IMR-90 (cell line): ENCODE data around the gene COPZ1. TPM values are rescaled to one million over a fixed set of nuclear protein-coding genes. Genes with fewer than 3 reads are reported as not detected.

Experiments used
- ATAC-seq: fragments of 200-7000 bp; cut with Tn5 transposase; 2 replicates; pipeline ENCODE4 v1.9.1; 2020; ENCODE audit warnings: low read depth, mild to moderate bottlenecking, moderate library complexity
- BruUV-seq: library from RNA; stranded (reverse); fragments of 400-500 nt; replicated peaks from 2 replicates; lab custom pipeline; 2021; lab: Mats Ljungman, UMichigan
- CTCF ChIA-PET: fragments of 300-600 bp; formaldehyde crosslinking; extraction: SDS; loops from one replicate; lab custom pipeline; 2021; ENCODE audit warnings: antibody characterized with exemption; lab: Yijun Ruan, JAX
- POLR2A ChIA-PET: fragments of 300-600 bp; sonication (Branson Sonifier 250); formaldehyde crosslinking; loops from one replicate; lab custom pipeline; 2022; ENCODE audit warnings: antibody characterized with exemption; ENCODE audit not compliant: unreplicated experiment; lab: Charles Lee
- DNase-seq: peaks from one replicate; pipeline ENCODE4 v3.0.0; 2013
- H2AFZ ChIP-seq: replicated peaks from 2 replicates; pipeline ENCODE3; 2013; ENCODE audit warnings: low read length, mild to moderate bottlenecking; ENCODE audit not compliant: poor library complexity
- H2AK5ac ChIP-seq: 2 replicates; pipeline ENCODE4 v1.6.1; 2013; ENCODE audit warnings: low read depth, low read length, inconsistent platforms
- H2AK9ac ChIP-seq: replicated peaks from 2 replicates; pipeline ENCODE3; 2013; ENCODE audit warnings: mild to moderate bottlenecking, low read depth, low read length, moderate library complexity; ENCODE audit not compliant: poor library complexity
- H2BK120ac ChIP-seq: 2 replicates; pipeline ENCODE4 v1.6.1; 2013; ENCODE audit warnings: low read depth, low read length, inconsistent platforms
- H2BK15ac ChIP-seq: 3 replicates; pipeline ENCODE4 v1.6.1; 2013; ENCODE audit warnings: low read depth, low read length, inconsistent platforms
- H2BK20ac ChIP-seq: 2 replicates; pipeline ENCODE4 v1.6.1; 2013; ENCODE audit warnings: low read depth, mild to moderate bottlenecking, inconsistent platforms, low read length, moderate library complexity
- H2BK5ac ChIP-seq: 2 replicates; pipeline ENCODE4 v1.6.1; 2013; ENCODE audit warnings: mild to moderate bottlenecking, low read depth, low read length, inconsistent platforms; ENCODE audit not compliant: poor library complexity, severe bottlenecking
- H3K14ac ChIP-seq: replicated peaks from 2 replicates; pipeline ENCODE4 v1.6.1; 2013; ENCODE audit warnings: low read depth, low read length, inconsistent platforms
- H3K18ac ChIP-seq: 2 replicates; pipeline ENCODE4 v1.6.1; 2013; ENCODE audit warnings: low read depth, low read length, control low read depth
- H3K23ac ChIP-seq: 2 replicates; pipeline ENCODE4 v1.6.1; 2013; ENCODE audit warnings: low read depth, low read length, inconsistent platforms
- H3K27ac ChIP-seq: 2 replicates; pipeline ENCODE4 v1.5.1; 2013; ENCODE audit warnings: mild to moderate bottlenecking, control low read depth, low read length; ENCODE audit not compliant: insufficient read depth
- H3K27me3 ChIP-seq: 2 replicates; pipeline ENCODE4 v1.6.1; 2013; ENCODE audit warnings: low read length; ENCODE audit not compliant: control insufficient read depth, insufficient read depth
- H3K36me3 ChIP-seq: 2 replicates; pipeline ENCODE4 v1.6.1; 2013; ENCODE audit warnings: low read length, mixed read lengths; ENCODE audit not compliant: control insufficient read depth, insufficient read depth
- H3K4ac ChIP-seq: 2 replicates; pipeline ENCODE4 v1.6.1; 2013; ENCODE audit warnings: low read depth, low read length, inconsistent platforms
- H3K4me1 ChIP-seq: 2 replicates; pipeline ENCODE4 v1.6.1; 2013; ENCODE audit warnings: low read length, mixed read lengths; ENCODE audit not compliant: control insufficient read depth, insufficient read depth
- H3K4me2 ChIP-seq: 2 replicates; pipeline ENCODE4 v1.6.1; 2013; ENCODE audit warnings: low read depth, mild to moderate bottlenecking, control low read depth, low read length, moderate library complexity
- H3K4me3 ChIP-seq: 2 replicates; pipeline ENCODE4 v1.5.1; 2013; ENCODE audit warnings: low read depth, mild to moderate bottlenecking, control low read depth, low read length, moderate library complexity; ENCODE audit not compliant: insufficient read depth
- H3K56ac ChIP-seq: 2 replicates; pipeline ENCODE4 v1.6.1; 2013; ENCODE audit warnings: low read length, inconsistent platforms; ENCODE audit not compliant: insufficient read depth; ENCODE audit errors: extremely low read depth
- H3K79me1 ChIP-seq, 2 experiments: 2 replicates each; pipeline ENCODE4 v1.6.1; 2013; ENCODE audit warnings: low read length in 2 of 2, inconsistent platforms in 1 of 2, low read depth in 1 of 2
- H3K9ac ChIP-seq: 2 replicates; pipeline ENCODE4 v1.6.1; 2013; ENCODE audit warnings: low read depth, low read length, control low read depth
- H3K9me1 ChIP-seq: 2 replicates; pipeline ENCODE4 v1.6.1; 2013; ENCODE audit warnings: low read length, inconsistent platforms; ENCODE audit not compliant: insufficient read depth
- H3K9me3 ChIP-seq: 2 replicates; pipeline ENCODE4 v1.6.1; 2013; ENCODE audit warnings: low read length; ENCODE audit not compliant: control insufficient read depth, insufficient read depth
- H4K20me1 ChIP-seq: 2 replicates; pipeline ENCODE4 v1.6.1; 2013; ENCODE audit warnings: low read length, inconsistent platforms; ENCODE audit not compliant: insufficient read depth
- H4K5ac ChIP-seq: 2 replicates; pipeline ENCODE4 v1.6.1; 2013; ENCODE audit warnings: mild to moderate bottlenecking, low read depth, low read length, control low read depth
- H4K8ac ChIP-seq, 2 experiments: 2 replicates each; pipeline ENCODE4 v1.6.1; 2013; ENCODE audit warnings: low read depth in 2 of 2, low read length in 2 of 2, control low read depth in 1 of 2, inconsistent platforms in 1 of 2
- H4K91ac ChIP-seq: 2 replicates; pipeline ENCODE4 v1.6.1; 2013; ENCODE audit warnings: low read depth, low read length, inconsistent platforms; ENCODE audit not compliant: insufficient read depth
- CTCF ChIP-seq: conservative IDR thresholded peaks from 2 replicates; pipeline ENCODE4 v1.5.1; 2012; ENCODE audit warnings: mild to moderate bottlenecking, low read depth, low read length, improper control_type of control experiment
- POLR2A ChIP-seq: IDR thresholded peaks from 2 replicates; pipeline ENCODE4 v1.6.1; 2012; ENCODE audit warnings: mild to moderate bottlenecking, low read depth, low read length
- WGBS, 2 experiments: methylation state at CpG; one replicate each; pipeline versions ENCODE4 v1.1.5 to v1.1.7; 2013; ENCODE audit warnings: missing lambda C conversion rate in 2 of 2; ENCODE audit not compliant: insufficient read length in 1 of 2; ENCODE audit errors: extremely low coverage in 2 of 2; 5-methylcytosine and 5-hydroxymethylcytosine counted together
- dilution Hi-C: fragments of 300-500 bp; cut with HindIII; formaldehyde crosslinking; loops from one replicate; pipeline ENCODE4 v1.14.3; 2018; ENCODE audit warnings: low sequenced_read_pairs; ENCODE audit not compliant: unreplicated experiment
- in situ Hi-C: fragments of 300-500 bp; cut with MboI; formaldehyde crosslinking; loops from 3 replicates; pipeline ENCODE4 v1.14.3; 2019; ENCODE audit warnings: low sequenced_read_pairs, inconsistent platforms, mixed read lengths
- intact Hi-C: fragments of 100-400 bp; cut with micrococcal nuclease; formaldehyde crosslinking; loops from 2 replicates; pipeline ENCODE4 v1.10.0; 2022
- polyA plus RNA-seq, 3 experiments: library from polyadenylated mRNA; depleted of rRNA; stranded (reverse); fragments of >200 nt; gene quantifications; 2 replicates each; pipeline ENCODE4 v1.2.3, GENCODE V29; 2012; ENCODE audit warnings: low replicate concordance in 1 of 3
- total RNA-seq: library from RNA; depleted of rRNA; stranded (reverse); fragments of >200 nt; gene quantifications from 2 replicates; pipeline ENCODE4 v1.2.3, GENCODE V29; 2012

COPZ1 gene
- total and polyA plus RNA-seq, 2 of the 4 experiments (the other 2 are of a cell fraction), result 187 to 382 TPM

GRCh38 chr12:54277823-54278276 lies 47.1 kb upstream of the COPZ1 start:
- H2BK120ac ChIP-seq, result peak overlapping the region; percentile 7; the same call in 1 of the 2 replicates
- TF ChIP-seq CTCF, result no peak
- TF ChIP-seq POLR2A, result peak; percentile 20; the same call in 1 of the 2 replicates
- intact Hi-C loops, result loop anchor here (2.0 kb wide), 2 partner anchors 19 to 55 kb away; no protein-coding TSS in a partner anchor
- H4K8ac ChIP-seq, result peak overlapping the region in 1 of 2 experiments; percentile 44; a peak in 1 of 4 replicates
- H2BK20ac ChIP-seq, result no peak overlapping the region
- peaks cover 4 to 30% of the 10 kb centered on the region in 2 experiments; a peak in 3 of 4 replicates for H3K79me1 ChIP-seq
- peaks cover 12% of the 10 kb centered on the region for H3K36me3 ChIP-seq
- H2BK5ac ChIP-seq, result peak overlapping the region; percentile 57
- CTCF ChIA-PET, result no interaction called here
- H3K4ac ChIP-seq, result peak overlapping the region; percentile 48
- no peaks in the 10 kb centered on the region for H3K27me3 ChIP-seq
- no peak overlapping the region for H2AFZ ChIP-seq
- peak overlapping the region; percentile 59 for H4K91ac ChIP-seq
- peak overlapping the region; percentile 79 for H3K4me2 ChIP-seq
- H3K27ac ChIP-seq, result peak overlapping the region; percentile 73; the same call in 1 of the 2 replicates
- no peak overlapping the region for H3K18ac ChIP-seq
- BruUV-seq, result no TSS peak
- peak overlapping the region; percentile 20; the same call in 1 of the 2 replicates for H3K56ac ChIP-seq
- H2AK5ac ChIP-seq, result peak overlapping the region; percentile 71; the same call in 1 of the 2 replicates
- H2AK9ac ChIP-seq, result no peak overlapping the region
- POLR2A ChIA-PET, result no interaction called here
- dilution Hi-C loops, result no loop called here
- no CpG with 5 or more reads among the region's 5 CpGs for WGBS, 2 experiments
- ATAC-seq (no peak), DNase-seq (no peak)
- H3K9me3 ChIP-seq, result no peaks in the 10 kb centered on the region
- H3K9me1 ChIP-seq, result no peaks in the 10 kb centered on the region
- no peak overlapping the region for H2BK15ac ChIP-seq
- H4K5ac ChIP-seq, result 0 out of 2 replicates have a peak overlapping the region, but pooled peaks have one; percentile 28
- H3K4me1 ChIP-seq, result peaks cover 3% of the 10 kb centered on the region
- H3K4me3 ChIP-seq, result peak overlapping the region; percentile 11; the same call in 1 of the 2 replicates
- in situ Hi-C loops, result loop anchor here (5.0 kb wide), 1 partner anchor 51 kb away; no protein-coding TSS in a partner anchor
- H3K14ac ChIP-seq, result peak overlapping the region; percentile 58
- peak overlapping the region; percentile 72; the same call in 1 of the 2 replicates for H3K23ac ChIP-seq
- peaks cover 31% of the 10 kb centered on the region for H4K20me1 ChIP-seq
- H3K9ac ChIP-seq, result peak overlapping the region; percentile 72
